HCEC 1CT (cell line): ENCODE data around the gene UBE2E2.
"Not testable (repeated sequence)": the region's sequence is repeated elsewhere in the genome, so short reads cannot be mapped to it uniquely, and the experiment has no call there.

Experiments used
- DNase-seq: peaks from one replicate; pipeline ENCODE4 v3.0.0-alpha.2; 2017

UBE2E2 gene

DNA sequence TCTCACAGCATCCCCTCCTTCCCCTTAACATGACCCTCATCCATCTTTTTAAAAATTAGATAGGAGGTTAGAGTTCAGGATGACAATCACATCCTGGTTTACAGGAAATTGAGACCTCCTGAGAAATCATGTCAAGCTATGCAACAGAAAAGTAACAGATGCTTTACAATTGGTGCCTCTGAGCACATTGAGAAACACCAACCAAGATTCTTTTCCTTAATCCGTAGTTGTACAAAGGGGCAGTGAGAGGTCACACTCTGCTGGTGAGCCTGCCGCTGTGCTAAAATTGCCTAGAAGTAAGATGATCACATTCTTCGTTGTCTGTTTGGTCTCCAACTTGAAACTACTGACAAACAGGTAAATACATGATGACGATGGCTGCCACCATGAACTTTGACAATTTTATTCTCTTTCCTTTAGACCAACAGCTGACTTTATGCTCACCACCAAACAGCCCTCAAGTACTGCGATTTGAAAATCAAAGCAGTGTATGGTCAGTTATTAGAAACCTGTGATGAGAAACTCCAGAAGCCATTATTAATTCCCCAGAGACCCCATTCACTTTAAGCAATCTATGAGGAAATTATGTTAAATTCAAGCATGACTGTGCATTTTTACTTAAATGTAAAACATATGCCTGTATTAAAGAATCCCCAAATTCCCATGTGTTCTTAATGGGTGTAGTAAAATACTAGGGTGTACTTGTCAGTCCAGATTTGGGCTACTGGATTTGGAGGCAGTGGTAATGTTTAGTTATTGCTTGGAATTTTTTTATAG is 392.0 kb downstream of the UBE2E2 start:
- no peak for DNase-seq

DNA sequence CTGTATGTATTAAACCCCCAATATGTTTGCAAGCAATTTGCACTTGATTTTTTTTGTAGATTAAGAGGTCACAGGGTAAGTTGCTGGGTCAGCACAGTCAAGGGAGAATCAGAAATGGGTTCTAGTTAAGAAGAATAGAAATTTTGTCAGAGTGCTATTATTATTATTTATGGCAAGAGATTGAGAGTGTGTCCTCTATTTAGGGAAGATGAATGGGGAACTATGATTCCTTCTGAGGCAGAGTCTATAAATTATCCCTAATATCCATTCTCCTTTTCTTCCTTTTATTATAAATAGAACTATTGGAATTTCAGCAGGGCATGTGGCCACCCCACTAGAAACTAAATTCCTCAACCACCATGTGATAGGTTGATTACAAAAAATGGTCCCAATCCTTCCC is 392.7 kb downstream of the UBE2E2 start:
- no peak for DNase-seq

DNA sequence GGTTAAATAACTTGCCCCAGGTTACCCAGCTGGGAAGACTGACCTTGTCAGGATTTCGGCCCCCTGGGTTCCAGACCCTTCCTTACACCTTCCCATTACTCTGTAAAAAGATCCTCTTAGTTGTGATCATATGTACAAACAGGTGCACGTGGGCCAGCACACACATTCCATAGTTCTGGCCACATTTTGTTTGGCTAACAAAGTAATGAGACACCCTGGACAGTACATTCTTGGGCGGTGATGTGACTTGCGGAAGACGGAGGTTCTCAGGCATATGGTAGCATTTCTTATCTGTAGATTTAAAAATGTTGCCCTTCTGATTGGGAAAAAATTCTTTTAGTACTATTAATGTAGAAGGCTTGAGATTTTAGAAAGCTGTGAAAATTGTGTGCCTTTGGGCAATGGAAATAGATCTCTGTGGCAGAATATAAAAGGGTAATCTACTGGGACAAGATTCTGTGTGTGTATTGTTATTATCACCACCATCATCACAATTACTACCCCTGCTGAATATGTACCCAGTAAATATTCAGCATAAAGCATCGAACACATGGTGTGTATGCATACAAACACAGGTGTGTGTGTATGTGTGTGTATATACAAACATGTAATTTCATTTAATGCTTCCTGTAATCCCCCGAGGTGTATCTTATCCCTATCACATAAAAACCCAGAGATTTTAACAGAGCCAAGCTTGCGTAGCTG is 397.2 kb downstream of the UBE2E2 start:
- peak; percentile 96 for DNase-seq

DNA sequence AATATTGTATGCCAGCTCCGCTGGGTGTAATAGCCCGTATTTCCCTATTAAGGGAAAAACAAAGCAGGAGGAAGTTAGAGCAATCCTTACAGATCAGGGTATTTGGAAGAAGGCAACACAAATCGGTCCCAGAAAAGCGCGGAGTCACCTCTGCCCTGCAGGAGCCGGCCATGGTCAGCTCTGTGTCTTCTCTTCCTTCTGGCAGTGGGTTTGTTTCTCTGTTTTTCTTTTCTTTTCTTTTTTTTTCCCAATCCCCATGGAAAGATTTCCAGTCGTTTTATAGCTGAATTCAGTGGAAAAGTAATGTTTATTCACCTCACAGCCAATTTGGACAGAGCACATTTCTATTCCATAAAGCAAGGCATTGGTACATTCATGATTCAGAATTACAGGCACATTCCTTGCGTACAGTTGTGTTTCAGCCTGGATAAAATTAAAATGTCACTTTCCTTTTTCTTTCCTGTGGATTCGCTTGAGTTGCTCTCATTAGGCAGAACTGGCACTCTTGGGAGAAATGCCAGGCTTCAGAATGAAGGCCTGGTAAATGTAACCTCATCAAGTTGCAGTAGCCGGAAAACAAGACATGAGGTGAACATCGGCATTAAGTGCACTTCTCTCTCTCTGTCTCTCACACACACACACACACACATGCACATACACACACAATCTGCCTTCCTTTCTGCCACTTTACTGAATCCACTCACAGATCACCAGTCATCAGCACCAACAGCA is 398.1 kb downstream of the UBE2E2 start:
- peak; percentile 10 for DNase-seq

DNA sequence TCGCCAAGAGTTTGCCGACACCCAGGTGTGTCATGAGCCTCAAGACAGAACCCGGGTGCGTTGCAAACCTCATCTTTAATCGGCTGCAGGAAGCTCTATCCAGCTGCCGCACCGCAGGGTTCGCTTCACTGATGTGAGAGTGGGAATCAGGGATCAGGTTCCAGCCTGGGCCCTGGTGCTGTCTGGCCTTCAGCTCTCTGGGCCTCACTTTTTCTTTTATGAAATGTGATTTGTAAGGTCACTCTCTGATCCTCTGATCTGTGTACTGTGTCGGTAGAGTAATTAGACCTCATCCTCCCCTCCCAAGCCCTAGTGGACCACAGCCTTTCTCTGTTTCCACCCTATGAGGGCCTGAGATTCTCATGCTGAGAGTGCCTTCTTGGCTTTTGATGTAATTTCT is 399.8 kb downstream of the UBE2E2 start:
- no peak for DNase-seq

DNA sequence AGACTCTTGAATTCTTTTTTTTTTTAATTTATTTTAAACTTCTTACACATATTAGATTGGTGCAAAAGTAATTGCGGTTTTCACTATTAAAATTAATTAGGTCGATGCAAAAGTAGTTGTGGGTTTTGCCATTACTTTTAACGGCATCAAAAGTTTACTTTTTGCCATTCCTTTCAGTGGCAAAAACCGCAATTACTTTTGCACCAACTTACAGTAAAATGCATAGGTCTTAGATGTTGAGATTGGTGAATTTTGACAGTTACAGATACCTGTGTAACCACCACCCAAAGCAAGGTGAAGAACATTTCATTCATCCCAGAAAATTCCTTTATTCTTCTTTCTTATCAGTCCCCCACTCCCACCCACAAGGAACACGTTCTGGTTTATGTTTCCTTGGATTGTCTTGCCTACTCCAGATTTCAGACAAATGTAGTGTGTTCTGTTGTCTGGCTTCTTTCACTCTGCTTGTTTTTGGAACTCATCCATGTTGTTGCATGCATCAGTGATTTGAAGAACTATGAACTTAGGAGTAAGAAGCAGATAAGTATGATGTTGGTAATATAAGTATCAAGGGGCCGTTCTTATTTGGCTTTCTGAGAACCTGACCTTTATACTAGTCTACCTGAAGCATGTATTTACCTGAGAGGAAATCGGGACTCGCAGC is 404.2 kb downstream of the UBE2E2 start:
- DNase-seq: no peak

DNA sequence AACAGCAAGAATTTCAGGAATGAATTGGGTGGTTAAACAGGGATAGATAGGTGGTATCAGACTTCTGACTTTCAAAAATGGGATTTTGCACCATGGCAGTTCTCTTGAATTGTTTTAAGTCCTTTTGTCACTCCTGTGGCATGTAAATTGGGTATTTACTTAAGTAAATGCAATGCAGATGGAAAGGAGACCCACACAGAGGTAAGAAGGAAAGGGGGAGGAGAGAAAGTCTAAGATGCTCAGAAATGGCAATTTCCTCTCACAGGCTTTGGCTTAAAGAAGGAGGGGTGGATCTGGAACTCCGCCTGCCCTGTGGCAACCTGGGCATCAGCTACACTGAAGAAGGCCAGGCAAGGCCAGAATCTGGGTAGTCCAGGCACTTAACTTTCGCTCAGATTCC is 405.5 kb downstream of the UBE2E2 start:
- no peak for DNase-seq

DNA sequence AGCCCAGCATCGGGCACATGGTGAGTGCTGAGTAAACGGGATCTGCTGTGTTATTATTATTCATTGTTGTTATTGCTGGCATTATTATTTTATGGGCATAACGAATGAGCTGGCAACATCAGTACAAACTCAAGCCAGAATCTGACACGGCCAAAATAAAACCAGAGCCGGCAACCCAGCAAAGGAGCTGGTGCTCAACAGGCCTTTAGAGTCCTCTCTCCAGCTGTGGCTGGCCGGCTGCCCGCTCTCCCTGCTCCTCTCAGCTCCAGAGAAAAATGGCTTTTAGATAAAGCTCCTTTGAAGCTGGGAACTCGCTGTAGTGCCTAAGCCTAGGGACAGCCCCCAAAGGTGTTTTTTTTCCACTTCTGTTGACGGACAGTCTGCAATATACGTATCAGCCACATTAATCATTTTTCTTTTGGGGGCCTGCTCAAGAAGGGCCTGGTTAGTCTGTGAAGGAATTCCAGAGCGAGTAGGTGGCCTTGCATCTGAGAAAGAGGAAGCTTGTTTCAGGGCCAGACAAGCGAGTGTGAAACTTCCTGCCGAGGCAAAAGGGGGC is 408.7 kb downstream of the UBE2E2 start:
- peak; percentile 80 for DNase-seq

DNA sequence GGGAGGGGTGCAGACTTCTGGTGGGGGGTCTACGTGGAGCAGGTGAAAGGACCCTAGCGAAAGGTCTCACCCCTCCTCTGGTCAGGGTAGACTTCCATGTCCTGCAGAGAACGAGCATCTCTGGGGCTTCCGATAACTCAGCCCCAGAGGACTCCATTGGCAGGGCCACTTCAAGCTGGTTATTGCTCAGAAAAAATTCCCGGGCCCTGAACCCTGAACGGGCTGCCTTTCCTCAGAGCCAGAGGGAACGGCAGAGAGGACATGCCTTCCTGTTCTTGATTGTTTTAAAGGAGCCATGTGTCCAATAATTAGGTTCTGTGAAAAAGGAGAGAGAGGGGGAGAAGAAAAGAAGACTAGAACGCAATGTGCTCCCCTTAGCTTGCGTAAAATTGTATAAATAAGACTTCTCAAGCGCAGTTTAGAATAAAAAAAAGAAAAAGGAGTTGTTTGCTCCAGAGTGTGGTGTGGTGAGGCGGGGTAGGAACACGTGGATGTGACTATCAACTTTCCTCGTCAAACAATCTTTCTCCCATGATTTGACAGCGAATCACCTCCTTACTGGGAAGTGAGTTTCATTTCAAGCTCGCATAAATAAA is 409.3 kb downstream of the UBE2E2 start:
- peak; percentile 83 for DNase-seq

DNA sequence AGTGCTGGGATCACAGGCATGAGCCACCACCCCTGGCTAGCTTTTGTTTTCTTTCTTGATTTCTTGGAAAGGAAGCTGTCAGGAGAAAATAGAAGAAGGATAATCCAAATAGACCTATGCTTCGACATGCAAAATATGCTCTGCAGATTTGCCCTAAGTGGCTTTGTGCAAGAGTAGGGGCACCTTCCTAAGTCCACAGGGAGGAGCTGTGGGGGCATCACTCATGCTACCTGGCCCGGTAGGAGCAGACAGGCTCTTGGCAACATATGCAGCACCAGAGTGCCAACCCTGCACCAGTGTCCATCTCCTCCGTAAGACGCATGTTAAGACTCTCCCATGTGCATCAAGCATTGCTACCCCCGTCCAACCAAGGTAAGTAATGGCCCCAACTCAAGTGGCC is 411.9 kb downstream of the UBE2E2 start:
- DNase-seq: no peak

DNA sequence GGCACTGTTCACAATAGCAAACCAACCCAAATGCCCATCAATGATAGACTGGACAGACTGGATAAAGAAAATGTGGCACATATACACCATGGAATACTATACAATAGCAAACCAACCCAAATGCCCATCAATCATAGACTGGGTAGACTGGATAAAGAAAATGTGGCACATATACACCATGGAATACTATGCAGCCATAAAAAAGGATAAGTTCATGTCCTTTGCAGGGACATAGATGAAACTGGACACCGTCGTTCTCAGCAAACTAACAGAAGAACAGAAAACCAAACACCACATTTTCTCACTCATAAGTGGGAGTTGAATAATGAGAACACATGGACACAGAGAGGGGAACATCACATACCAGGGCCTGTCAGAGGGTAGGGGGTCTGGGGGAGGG is 415.3 kb downstream of the UBE2E2 start:
- not testable (repeated sequence) for DNase-seq

DNA sequence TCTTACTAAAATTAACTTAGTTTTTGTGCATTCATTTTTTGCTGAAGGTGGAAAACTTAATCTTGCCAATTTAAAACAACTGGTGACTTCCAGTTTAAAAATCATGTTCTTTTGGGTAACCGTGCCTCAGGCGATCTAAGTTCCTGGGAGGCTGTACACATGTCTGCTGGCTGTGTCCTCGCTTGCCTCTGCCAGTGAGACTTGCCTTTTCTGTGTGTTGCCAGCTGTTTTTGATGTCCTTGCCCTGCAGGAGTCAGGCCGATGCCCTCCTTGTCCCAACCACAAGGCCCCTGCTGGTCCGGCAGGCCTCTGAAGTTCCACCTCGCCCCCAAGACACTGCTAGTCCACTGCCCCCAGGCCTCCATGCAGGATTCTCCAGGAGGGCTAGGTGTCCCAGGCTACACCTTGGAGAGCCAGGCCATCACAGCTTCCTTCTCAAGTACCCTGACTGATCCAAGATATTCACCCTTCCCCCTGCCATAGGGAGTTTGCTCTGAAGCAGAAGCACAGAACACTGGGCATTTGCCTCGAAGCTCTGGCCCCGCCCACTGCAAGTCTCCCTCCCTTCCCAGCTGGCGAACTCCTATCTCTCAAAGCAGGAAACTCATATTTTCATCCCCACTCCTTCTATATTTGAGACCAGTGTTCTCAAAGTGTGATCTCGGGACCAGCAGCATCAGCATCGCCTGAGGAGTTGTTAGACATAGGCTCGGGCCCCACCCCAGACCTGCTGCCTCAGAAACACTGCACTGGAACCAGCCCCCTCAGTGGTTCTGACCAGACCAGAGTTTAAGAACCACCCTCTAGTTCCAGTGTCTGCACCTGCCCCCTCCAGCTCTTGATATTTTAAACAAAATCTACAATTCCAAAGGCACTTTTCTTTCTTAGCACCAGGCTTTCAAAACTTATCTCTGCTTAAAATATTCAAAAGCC is 416.8 kb downstream of the UBE2E2 start:
- DNase-seq: no peak

DNA sequence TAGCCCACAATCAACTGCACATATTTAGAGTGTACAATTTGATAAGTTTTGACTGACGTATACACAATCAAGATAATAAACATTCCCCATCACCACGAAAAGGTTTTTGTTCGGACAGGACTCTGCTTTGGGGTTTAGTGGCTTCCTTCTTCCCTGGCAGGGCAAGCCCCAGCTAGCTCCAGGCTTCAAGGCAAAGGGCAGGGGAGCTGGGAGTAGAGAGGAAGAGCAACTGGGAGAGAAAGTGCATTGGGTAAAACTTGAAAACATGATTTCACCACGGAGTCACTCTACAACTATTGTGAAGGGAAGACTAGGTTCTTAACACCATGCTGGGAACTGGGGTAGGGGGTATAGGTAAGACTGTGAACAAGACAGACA is 417.5 kb downstream of the UBE2E2 start:
- no peak for DNase-seq

DNA sequence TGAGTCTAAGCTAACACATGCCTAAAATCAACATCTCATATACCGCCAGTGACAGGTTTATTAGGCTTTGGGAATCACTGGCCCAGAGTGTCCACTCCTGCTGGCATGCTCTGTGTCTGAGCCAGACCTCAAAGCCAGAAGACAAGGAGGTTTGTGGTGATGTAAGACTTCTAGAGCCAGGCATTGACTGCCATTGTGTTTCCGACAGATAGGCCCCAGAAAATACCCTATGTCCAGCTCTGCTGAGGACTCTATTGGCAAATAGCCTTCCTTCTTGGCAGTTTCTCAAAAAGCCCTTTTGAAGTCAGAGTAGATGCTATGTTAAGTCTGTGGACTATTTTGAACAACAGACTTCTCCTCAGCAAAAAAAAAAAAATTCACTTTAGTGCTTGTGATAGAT is 420.7 kb downstream of the UBE2E2 start:
- DNase-seq: no peak

DNA sequence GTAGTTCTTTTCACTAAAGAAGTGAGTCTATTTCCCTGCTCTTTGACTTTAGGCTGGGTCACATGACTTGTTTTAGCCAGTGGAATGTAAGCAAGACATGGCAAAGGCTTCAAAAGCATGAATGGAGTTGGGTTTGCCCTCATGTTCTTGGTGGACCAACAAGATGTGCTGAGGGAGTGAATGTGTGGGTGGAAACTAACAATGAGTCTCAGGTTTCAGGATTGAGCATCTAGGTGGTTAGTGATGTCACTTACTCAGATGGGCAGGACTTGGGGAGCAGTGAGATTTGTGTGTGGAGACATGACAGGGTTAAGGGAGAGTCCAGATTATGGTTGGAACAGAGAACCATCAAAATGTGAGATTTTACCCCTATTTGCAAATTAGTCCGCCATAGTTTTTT is 421.2 kb downstream of the UBE2E2 start:
- no peak for DNase-seq

DNA sequence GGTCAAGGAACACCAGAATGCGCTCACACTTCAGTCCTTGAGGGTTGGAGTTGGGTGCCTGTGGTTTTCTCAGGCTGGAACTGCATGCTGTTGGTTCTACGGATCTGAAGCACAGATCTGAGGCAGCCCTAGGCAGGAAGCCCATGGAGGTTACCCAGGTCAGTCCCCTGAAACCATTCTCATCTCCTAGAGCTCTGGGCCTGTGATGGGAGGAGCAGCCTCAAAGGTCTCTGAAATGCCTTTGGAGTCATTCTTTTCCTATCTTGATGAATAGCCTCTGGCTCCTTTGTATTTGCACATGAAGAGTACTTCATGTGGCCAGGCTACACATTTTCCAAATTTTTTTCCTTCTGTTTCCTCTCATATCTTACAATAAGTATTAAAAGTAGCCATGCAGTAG is 423.3 kb downstream of the UBE2E2 start:
- no peak for DNase-seq

DNA sequence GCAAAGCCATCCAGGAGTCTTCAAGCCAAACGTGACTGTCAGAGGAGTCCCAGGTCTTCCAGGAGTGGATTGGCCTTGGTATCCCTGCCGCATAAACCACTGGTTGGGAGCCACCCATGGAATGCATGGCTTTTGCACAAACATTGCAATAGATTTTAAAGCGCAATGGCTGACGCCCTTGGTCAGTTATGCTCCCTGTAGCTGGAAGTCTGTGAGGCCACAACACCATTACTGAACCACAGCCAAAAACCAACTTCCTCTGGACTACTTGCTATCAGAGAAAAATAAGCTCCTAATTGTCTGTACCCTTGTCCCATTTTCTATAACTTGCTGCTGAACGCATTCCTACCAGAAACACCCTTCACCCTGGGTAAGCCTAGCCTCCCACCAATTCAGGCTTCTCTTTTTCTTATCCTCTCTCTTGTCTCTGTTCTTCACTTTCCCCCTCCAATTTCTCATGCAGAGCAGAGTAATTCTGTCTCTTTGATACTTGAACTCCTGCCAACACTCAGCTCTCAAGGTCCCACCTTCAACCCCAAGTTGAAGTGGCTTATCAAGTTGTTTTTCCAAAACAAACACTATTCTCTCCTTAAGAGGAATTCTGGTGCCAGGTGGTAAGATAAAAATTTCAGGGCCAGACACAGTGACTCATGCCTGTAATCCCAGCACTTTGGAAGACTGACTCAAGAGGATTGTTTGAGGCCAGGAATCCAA is 426.2 kb downstream of the UBE2E2 start:
- DNase-seq: peak; percentile 64

DNA sequence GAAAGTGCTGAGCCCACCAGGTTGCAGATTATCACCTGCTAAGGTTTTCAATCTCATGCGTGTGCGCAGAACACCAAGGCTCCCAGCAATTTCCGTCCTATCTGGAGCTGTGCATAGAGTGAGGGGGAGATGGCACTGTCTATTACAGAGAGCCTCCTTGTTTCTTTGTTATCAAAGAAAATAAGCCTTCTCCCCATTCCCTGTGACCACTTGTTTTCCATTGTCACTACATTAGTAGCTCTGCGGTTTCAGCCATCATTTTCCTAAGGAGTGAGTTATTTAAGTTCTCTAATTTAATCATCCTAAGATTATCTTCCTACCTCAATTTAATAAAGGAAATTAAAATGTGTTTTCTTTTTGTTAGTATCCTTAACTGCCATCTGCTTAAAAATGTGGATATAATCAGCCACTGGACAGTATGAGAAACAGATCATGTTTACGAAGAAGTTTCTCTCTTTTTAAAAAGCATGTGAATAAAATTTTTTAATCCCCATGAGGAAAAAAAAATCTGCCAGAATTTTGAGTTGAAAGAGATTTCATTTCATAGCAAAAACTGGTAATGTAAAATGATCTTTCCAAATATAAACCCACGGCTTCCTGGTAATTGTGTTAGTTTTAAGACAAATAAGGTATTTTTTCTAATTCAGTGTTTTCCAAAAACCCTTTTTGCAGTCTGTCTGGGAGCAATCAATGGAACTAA is 430.3 kb downstream of the UBE2E2 start:
- no peak for DNase-seq

DNA sequence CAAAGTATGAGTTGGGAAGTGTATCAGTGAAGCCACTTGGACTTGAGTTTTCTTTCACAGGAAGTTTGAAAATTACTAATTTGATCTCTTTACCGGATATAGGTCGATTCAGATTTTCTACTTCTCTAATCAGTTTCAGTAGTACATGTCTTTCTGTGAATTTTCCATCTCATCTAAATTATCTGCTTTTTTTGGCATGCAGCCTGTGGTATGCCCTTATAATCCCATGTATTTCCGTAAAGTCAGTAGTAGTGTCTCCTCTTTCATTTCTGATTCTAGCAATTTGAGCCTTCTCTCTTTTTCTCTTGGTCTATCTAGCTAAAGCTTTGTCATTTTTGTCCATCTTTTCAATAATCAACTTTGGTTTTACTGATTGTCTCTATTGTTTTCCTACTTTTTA is 434.2 kb downstream of the UBE2E2 start:
- DNase-seq: no peak

DNA sequence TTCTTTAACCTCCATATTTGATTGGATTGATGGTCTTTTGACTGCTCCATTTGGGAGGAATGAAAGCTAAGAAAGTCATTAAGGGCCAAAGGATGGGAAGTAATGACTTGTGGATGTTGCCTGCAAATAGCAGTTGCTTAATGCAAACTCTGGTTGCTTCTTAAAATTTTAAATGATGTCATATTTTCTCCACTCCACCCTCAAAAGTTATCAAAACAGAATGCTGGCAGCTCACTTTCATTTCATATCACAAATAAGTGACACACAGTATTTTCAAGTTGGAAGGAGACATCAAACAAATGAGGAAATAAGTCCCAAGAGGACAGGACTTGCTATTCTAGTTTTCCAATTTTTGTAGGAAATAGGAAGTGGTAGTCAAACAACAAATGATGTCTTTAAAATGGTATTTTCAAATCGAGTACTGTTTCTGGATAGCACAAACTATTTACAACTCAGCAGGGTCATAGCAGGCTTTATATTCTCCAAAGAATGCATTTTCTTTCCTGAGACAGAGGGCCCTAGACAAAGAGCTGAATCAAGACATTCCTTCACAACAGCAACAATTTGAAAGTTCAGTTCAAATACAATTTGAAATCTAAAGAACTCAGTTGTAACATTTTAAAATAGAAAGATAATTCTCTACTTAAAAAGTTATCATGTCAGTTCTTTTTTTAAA is 437.5 kb downstream of the UBE2E2 start:
- no peak for DNase-seq
